T-helper 1 cell treated with Interleukin-12 subunit alpha and Interleukin-12 subunit beta and Interleukin-4 antibody, amounts not matched to agents 30 μg/mL and 1 μg/mL, for 36 hours (primary cell): ENCODE measurements around the gene CDK19.
A peak's percentile ranks its signal among the peaks of the same experiment; 100 is the strongest.
"Not testable (repeated sequence)": the region's sequence is repeated elsewhere in the genome, so short reads cannot be mapped to it uniquely, and the experiment has no call there.

Source experiments
- H3K27ac Mint-ChIP-seq: one replicate; pipeline ENCODE4 v1.8.0; 2021; ENCODE audit warnings: mild to moderate bottlenecking, mixed read lengths
- H3K27me3 Mint-ChIP-seq: one replicate; pipeline ENCODE4 v1.8.0; 2021; ENCODE audit warnings: low read depth, mixed read lengths
- H3K36me3 Mint-ChIP-seq: one replicate; pipeline ENCODE4 v1.8.0; 2021; ENCODE audit warnings: low read depth, mixed read lengths
- H3K4me1 Mint-ChIP-seq: one replicate; pipeline ENCODE4 v1.8.0; 2021; ENCODE audit warnings: low read depth, mixed read lengths
- H3K4me3 Mint-ChIP-seq: one replicate; pipeline ENCODE4 v1.8.0; 2021; ENCODE audit warnings: mild to moderate bottlenecking, moderate library complexity, mixed read lengths
- H3K9me3 Mint-ChIP-seq: one replicate; pipeline ENCODE4 v1.8.0; 2021; ENCODE audit warnings: mixed read lengths

CDK19 gene

GRCh38 chr6:110826236-110827129, 11.2 kb upstream of the CDK19 start:
- H3K4me1 Mint-ChIP-seq: peaks cover 9% of the 10 kb centered on the region
- H3K9me3 Mint-ChIP-seq: no peaks in the 10 kb centered on the region
- H3K27ac Mint-ChIP-seq: no peak overlapping the region
- H3K27me3 Mint-ChIP-seq: peaks cover 7% of the 10 kb centered on the region
- H3K4me3 Mint-ChIP-seq: no peak overlapping the region
- peaks cover 2% of the 10 kb centered on the region for H3K36me3 Mint-ChIP-seq

GRCh38 chr6:110823146-110823545, 7.9 kb upstream of the CDK19 start:
- Mint-ChIP-seq H3K27ac (no peak overlapping the region), H3K9me3 (no peaks in the 10 kb centered on the region), H3K4me3 (no peak overlapping the region), H3K4me1 (peaks cover 21% of the 10 kb centered on the region), H3K27me3 (peaks cover 7% of the 10 kb centered on the region), H3K36me3 (peaks cover 2% of the 10 kb centered on the region)

DNA sequence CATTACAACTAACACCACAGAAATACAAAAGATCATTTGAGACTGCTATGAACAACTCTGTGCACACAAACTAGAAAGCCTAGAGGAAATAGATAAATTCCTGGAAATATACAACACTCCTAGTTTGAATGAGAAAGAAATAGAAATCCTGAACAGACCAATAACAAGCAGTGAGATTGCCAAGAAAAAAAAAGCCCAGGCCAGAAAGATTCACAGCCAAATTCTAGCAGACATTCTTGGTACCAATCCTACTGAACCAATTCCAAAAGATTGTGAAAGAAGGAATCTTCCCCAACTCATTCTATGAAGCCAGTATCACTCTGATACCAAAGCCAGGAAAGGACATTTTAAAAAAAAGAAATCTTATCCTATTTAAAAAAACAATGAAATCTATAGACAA, 7.0 kb upstream of the CDK19 start:
- no peaks in the 10 kb centered on the region for H3K9me3 Mint-ChIP-seq
- peaks cover 2% of the 10 kb centered on the region for H3K36me3 Mint-ChIP-seq
- peaks cover 7% of the 10 kb centered on the region for H3K27me3 Mint-ChIP-seq
- no peak overlapping the region for H3K4me3 Mint-ChIP-seq
- peaks cover 24% of the 10 kb centered on the region for H3K4me1 Mint-ChIP-seq
- no peak overlapping the region for H3K27ac Mint-ChIP-seq

- Mint-ChIP-seq H3K9me3 (no peaks in the 10 kb centered on the region), H3K4me3 (peak overlapping the region; percentile 99), H3K27ac (peak overlapping the region; percentile 99), H3K27me3 (no peaks in the 10 kb centered on the region), H3K4me1 (peaks cover 34% of the 10 kb centered on the region), H3K36me3 (peaks cover 1% of the 10 kb centered on the region)
Observed at GRCh38 chr6:110816677-110817076, 1.4 kb upstream of the CDK19 start.

- peak overlapping the region; percentile 99 for H3K4me3 Mint-ChIP-seq
- H3K9me3 Mint-ChIP-seq: no peaks in the 10 kb centered on the region
- peak overlapping the region; percentile 99 for H3K27ac Mint-ChIP-seq
- peaks cover 29% of the 10 kb centered on the region for H3K4me1 Mint-ChIP-seq
- peaks cover 2% of the 10 kb centered on the region for H3K36me3 Mint-ChIP-seq
- H3K27me3 Mint-ChIP-seq: no peaks in the 10 kb centered on the region
Observed at GRCh38 chr6:110815015-110815410, 256 bp downstream of the CDK19 start.

- Mint-ChIP-seq H3K27ac (peak overlapping the region; percentile 99), H3K4me3 (peak overlapping the region; percentile 99), H3K27me3 (no peaks in the 10 kb centered on the region), H3K4me1 (peaks cover 28% of the 10 kb centered on the region), H3K36me3 (peaks cover 6% of the 10 kb centered on the region), H3K9me3 (no peaks in the 10 kb centered on the region)
Observed at GRCh38 chr6:110814102-110815014, 911 bp downstream of the CDK19 start.

DNA sequence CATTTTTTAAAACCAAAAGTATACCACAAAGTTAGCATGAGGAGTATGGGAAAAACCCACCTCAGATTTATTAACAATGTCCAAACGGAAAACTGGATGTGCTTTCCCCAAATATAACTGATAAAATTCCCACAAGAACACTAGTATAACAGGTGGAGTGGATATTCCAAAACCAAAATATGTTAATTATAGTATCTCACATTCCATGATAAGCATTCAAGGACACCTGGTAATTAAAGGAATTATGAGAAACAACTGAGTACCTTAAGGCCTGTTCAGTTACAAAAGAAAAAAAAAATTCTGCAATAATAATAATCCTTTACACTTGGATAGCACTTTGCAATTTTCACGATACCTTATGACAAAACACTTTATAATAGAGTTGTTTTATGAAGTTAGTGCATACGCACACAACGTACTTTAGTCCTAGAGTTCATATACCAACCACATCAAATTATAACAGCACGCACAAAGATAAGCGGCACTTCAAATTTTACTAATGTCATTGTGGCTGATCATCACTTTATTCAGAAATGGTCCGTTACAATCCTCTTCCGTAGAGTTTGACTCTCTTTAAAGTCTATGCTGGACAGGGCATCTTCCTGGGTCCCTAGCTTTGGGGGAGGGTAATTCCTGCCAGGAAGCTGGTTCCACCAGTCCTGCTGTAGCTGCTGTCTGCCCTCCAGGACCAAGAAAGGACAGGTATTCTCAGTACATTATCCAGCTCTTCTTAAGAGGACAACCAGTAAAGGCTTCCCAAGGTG, 1.7 kb downstream of the CDK19 start:
- no peaks in the 10 kb centered on the region for H3K9me3 Mint-ChIP-seq
- no peaks in the 10 kb centered on the region for H3K27me3 Mint-ChIP-seq
- peaks cover 6% of the 10 kb centered on the region for H3K36me3 Mint-ChIP-seq
- peaks cover 26% of the 10 kb centered on the region for H3K4me1 Mint-ChIP-seq
- peak overlapping the region; percentile 97 for H3K4me3 Mint-ChIP-seq
- H3K27ac Mint-ChIP-seq: peak overlapping the region; percentile 91

- H3K4me1 Mint-ChIP-seq: peaks cover 24% of the 10 kb centered on the region
- peaks cover 6% of the 10 kb centered on the region for H3K36me3 Mint-ChIP-seq
- no peaks in the 10 kb centered on the region for H3K9me3 Mint-ChIP-seq
- H3K27me3 Mint-ChIP-seq: no peaks in the 10 kb centered on the region
- H3K4me3 Mint-ChIP-seq: no peak overlapping the region
- no peak overlapping the region for H3K27ac Mint-ChIP-seq
Observed at GRCh38 chr6:110812719-110813118, 2.5 kb downstream of the CDK19 start.

DNA sequence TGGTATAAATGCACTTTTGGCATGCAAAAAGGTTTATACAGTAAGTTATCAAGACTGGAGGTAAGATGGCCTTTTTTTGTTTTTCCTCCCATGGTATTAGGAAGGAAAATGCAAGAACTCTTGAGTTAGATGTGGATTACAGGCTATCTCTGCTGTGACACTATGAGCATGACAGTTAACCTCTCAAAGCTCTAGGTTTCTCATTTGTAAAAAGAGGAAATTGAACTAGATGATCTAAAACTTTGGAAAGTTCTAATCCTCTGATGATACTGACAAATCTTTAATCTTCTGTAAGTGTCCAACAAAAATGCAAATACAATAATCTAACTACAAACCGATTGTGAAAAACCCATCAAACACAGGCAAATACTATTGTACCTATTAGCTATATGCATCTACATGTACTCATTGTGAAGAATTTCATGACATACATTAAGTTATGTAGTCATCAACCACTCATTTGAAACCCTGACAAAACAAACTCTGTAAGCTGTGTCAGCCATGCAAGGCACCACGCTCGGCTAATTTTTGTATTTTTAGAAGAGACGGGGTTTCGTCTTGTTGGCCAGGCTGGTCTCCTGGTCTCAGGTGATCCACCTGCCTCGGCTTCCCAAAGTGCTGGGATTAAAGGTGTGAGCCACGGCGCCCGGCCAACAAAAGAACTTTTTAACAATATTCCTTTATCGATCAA, 4.2 kb downstream of the CDK19 start:
- Mint-ChIP-seq H3K36me3 (peaks cover 6% of the 10 kb centered on the region), H3K27me3 (no peaks in the 10 kb centered on the region), H3K9me3 (no peaks in the 10 kb centered on the region), H3K27ac (no peak overlapping the region), H3K4me1 (peaks cover 12% of the 10 kb centered on the region), H3K4me3 (no peak overlapping the region)

DNA sequence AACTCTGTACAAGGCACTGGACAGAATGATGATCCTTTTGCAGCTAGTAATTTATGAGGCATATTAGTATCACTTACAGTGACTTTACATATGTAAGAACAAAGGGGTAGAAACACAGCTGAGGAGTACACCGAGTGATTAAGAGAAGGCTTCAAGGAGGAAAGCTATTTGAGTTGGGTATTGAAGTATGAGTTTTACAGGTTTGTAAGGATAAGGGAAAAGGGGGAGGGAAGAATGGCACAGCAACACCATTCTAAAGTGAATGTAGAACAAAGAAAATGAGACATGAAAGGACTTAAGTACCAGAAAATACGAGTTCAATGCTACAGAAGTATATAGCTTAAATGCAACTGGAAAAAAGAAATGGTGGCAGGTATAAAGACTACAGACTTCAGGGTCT, 5.5 kb downstream of the CDK19 start:
- Mint-ChIP-seq H3K4me3 (no peak overlapping the region), H3K9me3 (no peaks in the 10 kb centered on the region)

GRCh38 chr6:110802175-110802574, 13.1 kb downstream of the CDK19 start:
- not testable (repeated sequence) for H3K4me1 Mint-ChIP-seq, H3K4me3 Mint-ChIP-seq, H3K9me3 Mint-ChIP-seq, H3K27ac Mint-ChIP-seq, H3K27me3 Mint-ChIP-seq
- H3K36me3 Mint-ChIP-seq: peaks cover 14% of the 10 kb centered on the region

More for the DNA sequence above, 5.5 kb downstream of the CDK19 start:
- H3K36me3 Mint-ChIP-seq: peaks cover 5% of the 10 kb centered on the region
- peaks cover 12% of the 10 kb centered on the region for H3K4me1 Mint-ChIP-seq
- H3K27ac Mint-ChIP-seq: no peak overlapping the region
- H3K27me3 Mint-ChIP-seq: no peaks in the 10 kb centered on the region

GRCh38 chr6:110800839-110801196, 14.5 kb downstream of the CDK19 start:
- Mint-ChIP-seq H3K9me3 (peaks cover 3% of the 10 kb centered on the region), H3K27me3 (no peaks in the 10 kb centered on the region), H3K27ac (no peak overlapping the region), H3K36me3 (peaks cover 14% of the 10 kb centered on the region), H3K4me1 (peaks cover 1% of the 10 kb centered on the region), H3K4me3 (no peak overlapping the region)

GRCh38 chr6:110800196-110800838, 15.0 kb downstream of the CDK19 start:
- Mint-ChIP-seq H3K27ac (no peak overlapping the region), H3K9me3 (peaks cover 3% of the 10 kb centered on the region), H3K4me1 (peaks cover 1% of the 10 kb centered on the region), H3K4me3 (no peak overlapping the region), H3K27me3 (no peaks in the 10 kb centered on the region), H3K36me3 (peaks cover 14% of the 10 kb centered on the region)
